K562 (cell line): Measurements from ENCODE around the gene ABT1. TPM values are rescaled to one million over a fixed set of nuclear protein-coding genes. Genes with fewer than 3 reads are reported as not detected.

Experiments
- CREB3L1 ChIP-seq: fragments of 450-650 bp; IDR thresholded peaks from 2 replicates; pipeline ENCODE4 v1.6.1; 2014; ENCODE audit warnings: low read depth, mild to moderate bottlenecking, moderate library complexity, borderline replicate concordance
- DEAF1 ChIP-seq: fragments of 450-650 bp; formaldehyde crosslinking; IDR thresholded peaks from 2 replicates; pipeline ENCODE4 v1.4.0; 2020; ENCODE audit warnings: mild to moderate bottlenecking, moderate library complexity
- ETV6 ChIP-seq, 3 experiments: fragments of 150-350 bp in 1 of 3; sonication (generic) in 1 of 3; formaldehyde crosslinking in 1 of 3; IDR thresholded peaks; 2 replicates each; pipeline versions ENCODE4 v1.6.1 to v1.8.0; 2014 to 2022; ENCODE audit warnings: borderline replicate concordance in 2 of 3, low read depth in 2 of 3, antibody characterized with exemption in 1 of 3, low read length in 1 of 3, mild to moderate bottlenecking in 1 of 3, missing genetic modification reagents in 1 of 3
- GTF2A2 ChIP-seq: IDR thresholded peaks from 2 replicates; pipeline ENCODE4 v1.6.1; 2016; ENCODE audit warnings: mild to moderate bottlenecking, missing genetic modification characterization, missing compliant biosample characterization
- KAT7 ChIP-seq: sonication (generic); formaldehyde crosslinking; IDR thresholded peaks from 2 replicates; pipeline ENCODE4 v1.8.0; 2022; ENCODE audit warnings: missing genetic modification reagents, mild to moderate bottlenecking, borderline replicate concordance
- MCM2 ChIP-seq: fragments of 450-650 bp; IDR thresholded peaks from 2 replicates; pipeline ENCODE4 v1.6.1; 2017; ENCODE audit warnings: low read depth, mild to moderate bottlenecking
- PKNOX1 ChIP-seq: fragments of 450-650 bp; IDR thresholded peaks from 2 replicates; pipeline ENCODE4 v1.6.1; 2016
- ZBTB5 ChIP-seq: fragments of 450-650 bp; IDR thresholded peaks from 2 replicates; pipeline ENCODE4 v1.6.1; 2017; ENCODE audit warnings: antibody characterized with exemption
- ZBTB8A ChIP-seq: fragments of 450-650 bp; IDR thresholded peaks from 2 replicates; pipeline ENCODE4 v1.6.1; 2018; ENCODE audit warnings: mild to moderate bottlenecking, moderate library complexity; ENCODE audit not compliant: partially characterized antibody
- ZNF318 ChIP-seq, 2 experiments: fragments of 450-650 bp; IDR thresholded peaks; 2 replicates each; pipeline ENCODE4 v1.6.1; 2016; ENCODE audit warnings: mild to moderate bottlenecking in 2 of 2, borderline replicate concordance in 1 of 2, low read depth in 1 of 2, moderate library complexity in 1 of 2
- ZNF668 ChIP-seq: fragments of 250-450 bp; sonication (Bioruptor Pico); IDR thresholded peaks from 2 replicates; pipeline ENCODE4 v1.8.0; 2022; ENCODE audit warnings: mild to moderate bottlenecking, inconsistent platforms
- ZNF764 ChIP-seq: fragments of 250-450 bp; sonication (Bioruptor Pico); IDR thresholded peaks from 2 replicates; pipeline ENCODE4 v1.4.0; 2020; ENCODE audit warnings: low read depth, mild to moderate bottlenecking, moderate library complexity
- polyA plus RNA-seq, 8 experiments: library from polyadenylated mRNA; depleted of rRNA in 4 of 8; stranded (reverse) in 5 of 8; unstranded in 3 of 8; fragments of >200 nt; fragmentation: Nextera tagmentation in 2 of 8; fragmentation: Illumina TruSeq in 1 of 8; extraction: Ambion mirVana in 2 of 8; extraction: Trizol in 1 of 8; gene quantifications; 2 replicates each; pipeline versions ENCODE4 v1.2.1 to v1.2.3, GENCODE V29; 2011 to 2014; ENCODE audit warnings: inconsistent platforms in 1 of 8, missing spikeins in 1 of 8
- total RNA-seq, 7 experiments: library from RNA; depleted of rRNA in 6 of 7; stranded (reverse); fragments of >200 nt in 6 of 7; fragmentation: Illumina TruSeq in 2 of 7; extraction: Trizol in 2 of 7; gene quantifications; 2 replicates each; pipeline versions ENCODE4 v1.2.1 to v1.2.3, GENCODE V29; 2011 to 2021; ENCODE audit warnings: low replicate concordance in 1 of 7

Gene ABT1
- total and polyA plus RNA-seq, 9 of the 15 experiments (the other 6 are each of a cell fraction or from before 2014, with no cell fraction given): 8.8 to 52.7 (median 40.7) TPM

- 0 out of 4 replicates have a peak, but pooled peaks of 1 of the 2 experiments have one; percentile 16 for TF ChIP-seq ZNF318 (IDR thresholded peaks at IDR 0.05; ENCODE audit: borderline replicate concordance in 1 of 2, low read depth in 1 of 2)
- peak; percentile 35; the same call in 1 of the 2 replicates for TF ChIP-seq PKNOX1
- no peak for TF ChIP-seq ZNF668 (CRISPR knock-in tag)
- TF ChIP-seq ETV6 (IDR thresholded peaks at IDR 0.05; ENCODE audit: borderline replicate concordance in 1 of 2, low read depth in 2 of 2, low read length in 1 of 2): no peak
- no peak for TF ChIP-seq ETV6 (CRISPR knock-in tag; IDR thresholded peaks at IDR 0.05; ENCODE audit: borderline replicate concordance)
- no peak for TF ChIP-seq KAT7 (CRISPR knock-in tag)
- TF ChIP-seq ZBTB5: peak; percentile 70; the same call in 1 of the 2 replicates
- peak; percentile 81 for TF ChIP-seq ZBTB8A
- no peak for TF ChIP-seq GTF2A2 (tag)
- TF ChIP-seq MCM2: no peak
- no peak for TF ChIP-seq CREB3L1
- TF ChIP-seq DEAF1: no peak
- TF ChIP-seq ZNF764: no peak
Observed at GRCh38 chr6:26553264-26553634, 43.5 kb upstream of the ABT1 start (continued).
